KMS-11 (cell line): Measurements from ENCODE around the gene LENG8.

ENCODE experiments used
- H2AFZ ChIP-seq: fragments of 200-600 bp; sonication (generic); 2 replicates; pipeline ENCODE4 v1.6.1; 2016; ENCODE audit warnings: antibody characterized with exemption, mixed run types, low read depth
- H3K27ac ChIP-seq: fragments of 200-600 bp; sonication (generic); 2 replicates; pipeline ENCODE4 v1.6.1; 2016; ENCODE audit warnings: mild to moderate bottlenecking, mixed run types
- H3K27me3 ChIP-seq: fragments of 200-600 bp; sonication (generic); 2 replicates; pipeline ENCODE4 v1.6.1; 2017; ENCODE audit warnings: mild to moderate bottlenecking, low read depth, mixed run types, moderate library complexity; ENCODE audit not compliant: insufficient read depth
- H3K36me3 ChIP-seq: fragments of 200-600 bp; sonication (generic); 2 replicates; pipeline ENCODE4 v1.6.1; 2017; ENCODE audit warnings: mild to moderate bottlenecking, mixed run types; ENCODE audit not compliant: insufficient read depth
- H3K4me1 ChIP-seq: fragments of 200-600 bp; sonication (generic); 2 replicates; pipeline ENCODE4 v1.6.1; 2016; ENCODE audit warnings: mild to moderate bottlenecking, low read depth, mixed run types; ENCODE audit not compliant: poor library complexity, severe bottlenecking
- H3K4me2 ChIP-seq: fragments of 200-600 bp; sonication (generic); 2 replicates; pipeline ENCODE4 v1.7.0; 2016; ENCODE audit warnings: mild to moderate bottlenecking, mixed run types
- H3K4me3 ChIP-seq: fragments of 200-600 bp; sonication (generic); IDR thresholded peaks from 2 replicates; pipeline ENCODE4 v1.6.1; 2017; ENCODE audit warnings: low read depth, low read length, mixed read lengths; ENCODE audit not compliant: insufficient read depth
- H3K79me2 ChIP-seq: fragments of 200-600 bp; sonication (generic); 2 replicates; pipeline ENCODE4 v1.6.1; 2016; ENCODE audit warnings: low read depth, mixed run types; ENCODE audit not compliant: insufficient read depth
- H3K9ac ChIP-seq: fragments of 200-600 bp; sonication (generic); 2 replicates; pipeline ENCODE4 v1.6.1; 2016; ENCODE audit warnings: mild to moderate bottlenecking, mixed run types
- H4K20me1 ChIP-seq: fragments of 200-600 bp; sonication (generic); 2 replicates; pipeline ENCODE4 v1.6.1; 2016; ENCODE audit warnings: mild to moderate bottlenecking, mixed run types; ENCODE audit not compliant: insufficient read depth
- TF ChIP-seq, protein P1 (sequence below): fragments of 200-600 bp; sonication (generic); conservative IDR thresholded peaks from 2 replicates; pipeline ENCODE4 v1.6.1; 2017; ENCODE audit warnings: low read depth, mild to moderate bottlenecking, antibody characterized with exemption, low read length, moderate library complexity, mixed read lengths

The LENG8 gene

GRCh38 chr19:54459282-54460229, 10.6 kb downstream of the LENG8 start:
- no peaks in the 10 kb centered on the region for H4K20me1 ChIP-seq
- no peak overlapping the region for H3K9ac ChIP-seq
- no peak overlapping the region for H3K4me2 ChIP-seq
- TF ChIP-seq, protein P1, sequence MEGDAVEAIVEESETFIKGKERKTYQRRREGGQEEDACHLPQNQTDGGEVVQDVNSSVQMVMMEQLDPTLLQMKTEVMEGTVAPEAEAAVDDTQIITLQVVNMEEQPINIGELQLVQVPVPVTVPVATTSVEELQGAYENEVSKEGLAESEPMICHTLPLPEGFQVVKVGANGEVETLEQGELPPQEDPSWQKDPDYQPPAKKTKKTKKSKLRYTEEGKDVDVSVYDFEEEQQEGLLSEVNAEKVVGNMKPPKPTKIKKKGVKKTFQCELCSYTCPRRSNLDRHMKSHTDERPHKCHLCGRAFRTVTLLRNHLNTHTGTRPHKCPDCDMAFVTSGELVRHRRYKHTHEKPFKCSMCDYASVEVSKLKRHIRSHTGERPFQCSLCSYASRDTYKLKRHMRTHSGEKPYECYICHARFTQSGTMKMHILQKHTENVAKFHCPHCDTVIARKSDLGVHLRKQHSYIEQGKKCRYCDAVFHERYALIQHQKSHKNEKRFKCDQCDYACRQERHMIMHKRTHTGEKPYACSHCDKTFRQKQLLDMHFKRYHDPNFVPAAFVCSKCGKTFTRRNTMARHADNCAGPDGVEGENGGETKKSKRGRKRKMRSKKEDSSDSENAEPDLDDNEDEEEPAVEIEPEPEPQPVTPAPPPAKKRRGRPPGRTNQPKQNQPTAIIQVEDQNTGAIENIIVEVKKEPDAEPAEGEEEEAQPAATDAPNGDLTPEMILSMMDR, result no peak
- H3K4me1 ChIP-seq, result peaks cover 7% of the 10 kb centered on the region
- H2AFZ ChIP-seq, result no peak overlapping the region
- peaks cover 42% of the 10 kb centered on the region; the same call in 1 of the 2 replicates for H3K79me2 ChIP-seq
- H3K36me3 ChIP-seq, result peaks cover 14% of the 10 kb centered on the region; the same call in 1 of the 2 replicates
- H3K4me3 ChIP-seq, result no peak overlapping the region
- no peak overlapping the region for H3K27ac ChIP-seq
- H3K27me3 ChIP-seq, result no peaks in the 10 kb centered on the region

- TF ChIP-seq, protein P1, result no peak
- no peak overlapping the region for H3K27ac ChIP-seq
- H3K27me3 ChIP-seq, result no peaks in the 10 kb centered on the region
- H3K4me3 ChIP-seq, result no peak overlapping the region
- H2AFZ ChIP-seq, result no peak overlapping the region
- H3K4me2 ChIP-seq, result peak overlapping the region; percentile 13; the same call in 1 of the 2 replicates
- no peaks in the 10 kb centered on the region for H4K20me1 ChIP-seq
- H3K79me2 ChIP-seq, result peaks cover 42% of the 10 kb centered on the region; the same call in 1 of the 2 replicates
- peaks cover 7% of the 10 kb centered on the region for H3K4me1 ChIP-seq
- H3K9ac ChIP-seq, result no peak overlapping the region
- peaks cover 14% of the 10 kb centered on the region; the same call in 1 of the 2 replicates for H3K36me3 ChIP-seq
Measured at GRCh38 chr19:54460230-54461005, 11.4 kb downstream of the LENG8 start.

DNA sequence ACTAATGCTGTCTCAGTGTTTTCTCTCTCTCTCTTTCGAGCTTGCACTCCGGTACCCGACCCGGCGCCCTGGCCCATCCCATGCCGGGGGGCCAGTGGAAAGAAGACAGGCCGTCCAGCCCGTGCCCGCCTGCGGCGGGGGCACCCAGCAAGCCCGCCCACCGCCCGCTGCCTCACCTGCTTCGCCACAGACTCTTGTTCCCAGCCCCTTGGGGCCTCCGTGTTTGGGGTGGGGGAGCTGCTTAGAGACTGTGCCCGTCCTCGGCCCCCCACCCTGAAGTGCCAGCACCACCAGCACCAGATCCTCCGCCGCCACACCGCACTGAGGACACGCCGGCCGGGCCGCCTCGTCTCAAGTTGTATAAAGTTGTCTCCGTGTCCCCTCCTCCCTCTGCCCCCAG, 12.2 kb downstream of the LENG8 start:
- Histone ChIP-seq H3K27me3 (no peaks in the 10 kb centered on the region), H2AFZ (no peak overlapping the region), H3K79me2 (peaks cover 42% of the 10 kb centered on the region; the same call in 1 of the 2 replicates), H3K27ac (no peak overlapping the region; the same call in 1 of the 2 replicates), H3K4me3 (no peak overlapping the region), H4K20me1 (no peaks in the 10 kb centered on the region), H3K4me2 (peak overlapping the region; percentile 13; the same call in 1 of the 2 replicates), H3K4me1 (peaks cover 7% of the 10 kb centered on the region), H3K36me3 (peaks cover 12% of the 10 kb centered on the region; the same call in 1 of the 2 replicates), H3K9ac (no peak overlapping the region)
- TF ChIP-seq, protein P1, result no peak

- peaks cover 7% of the 10 kb centered on the region for H3K4me1 ChIP-seq
- H3K4me2 ChIP-seq, result peak overlapping the region; percentile 97
- TF ChIP-seq, protein P1, result no peak
- H3K27me3 ChIP-seq, result no peaks in the 10 kb centered on the region; the same call in 1 of the 2 replicates
- H3K79me2 ChIP-seq, result peaks cover 42% of the 10 kb centered on the region; the same call in 1 of the 2 replicates
- H3K4me3 ChIP-seq, result no peak overlapping the region
- H3K36me3 ChIP-seq, result peaks cover 9% of the 10 kb centered on the region; the same call in 1 of the 2 replicates
- H2AFZ ChIP-seq, result no peak overlapping the region
- peak overlapping the region; percentile 94; the same call in 1 of the 2 replicates for H3K9ac ChIP-seq
- H3K27ac ChIP-seq, result peak overlapping the region; percentile 95; the same call in 1 of the 2 replicates
- H4K20me1 ChIP-seq, result no peaks in the 10 kb centered on the region
Measured at GRCh38 chr19:54461613-54462012, 12.6 kb downstream of the LENG8 start.
